Neural progenitor cell (in vitro differentiated cells): ENCODE measurements around the gene EFCAB6.

ENCODE experiments used
- CTCF ChIP-seq: fragments of 200-600 bp; sonication (generic); IDR thresholded peaks from 2 replicates; pipeline ENCODE4 v1.5.1; 2017; ENCODE audit warnings: antibody characterized with exemption, mild to moderate bottlenecking
- EZH2 ChIP-seq: fragments of 200-600 bp; sonication (generic); IDR thresholded peaks from 2 replicates; pipeline ENCODE4 v1.6.1; 2017; ENCODE audit warnings: antibody characterized with exemption, mild to moderate bottlenecking, moderate library complexity
- EZH2phosphoT487 ChIP-seq: fragments of 200-600 bp; sonication (generic); IDR thresholded peaks from 2 replicates; pipeline ENCODE4 v1.6.1; 2017; ENCODE audit warnings: antibody characterized with exemption

- no peak for TF ChIP-seq EZH2
- TF ChIP-seq CTCF: no peak
- TF ChIP-seq EZH2phosphoT487: no peak
Observed at GRCh38 chr22:43493297-43493696, 318.8 kb downstream of the EFCAB6 start.
